Activated T-helper 2 cell treated with anti-CD3 and anti-CD28 coated beads, Interferon-gamma antibody, Interleukin-2, Interleukin-4, amounts not matched to agents 10 μg/mL and 5 μg/mL and 100 μg/mL, durations not matched to agents 14 hours and 24 hours and 36 hours (primary cell): Measurements from ENCODE around the gene AGPAT4. TPM values are rescaled to one million over a fixed set of nuclear protein-coding genes. Genes with fewer than 3 reads are reported as not detected.
"Not testable (repeated sequence)": the region's sequence is repeated elsewhere in the genome, so short reads cannot be mapped to it uniquely, and the experiment has no call there.

Experiments
- DNase-seq: peaks from one replicate; pipeline ENCODE4 v3.0.0; 2021; ENCODE audit warnings: low spot score
- H3K27ac Mint-ChIP-seq: one replicate; pipeline ENCODE4 v1.8.0; 2021; ENCODE audit warnings: mixed read lengths
- H3K27me3 Mint-ChIP-seq: one replicate; pipeline ENCODE4 v1.8.0; 2021; ENCODE audit warnings: low read depth, mixed read lengths
- H3K36me3 Mint-ChIP-seq: one replicate; pipeline ENCODE4 v1.8.0; 2021; ENCODE audit warnings: low read depth, mixed read lengths
- H3K4me1 Mint-ChIP-seq: one replicate; pipeline ENCODE4 v1.8.0; 2021; ENCODE audit warnings: low read depth, mixed read lengths
- H3K4me3 Mint-ChIP-seq: one replicate; pipeline ENCODE4 v1.8.0; 2021; ENCODE audit warnings: low read depth, mild to moderate bottlenecking, moderate library complexity, mixed read lengths
- H3K9me3 Mint-ChIP-seq: one replicate; pipeline ENCODE4 v1.8.0; 2021; ENCODE audit warnings: mixed read lengths
- intact Hi-C: fragments of 100-400 bp; cut with micrococcal nuclease; formaldehyde crosslinking; loops from one replicate; pipeline ENCODE4 v1.15.1; 2023
- total RNA-seq: library from RNA; stranded (reverse); gene quantifications from 2 replicates; pipeline ENCODE4 v1.2.3, GENCODE V29; 2022

The AGPAT4 gene
- total RNA-seq, 1 donor from 2014 or later = 7.3 TPM

GRCh38 chr6:161227004-161227960 lies 46.6 kb downstream of the AGPAT4 start:
- intact Hi-C loops = loop anchor here (5.0 kb wide), 3 partner anchors 100 to 235 kb away; partner anchors contain the start of gene MAP3K4
- Mint-ChIP-seq H3K9me3 (peaks cover 6% of the 10 kb centered on the region), H3K27ac (peak overlapping the region; percentile 87), H3K36me3 (peaks cover 26% of the 10 kb centered on the region), H3K4me3 (peak overlapping the region; percentile 19), H3K27me3 (no peaks in the 10 kb centered on the region), H3K4me1 (peaks cover 55% of the 10 kb centered on the region)
- DNase-seq = no peak

- intact Hi-C loops = loop anchor here (5.0 kb wide), 3 partner anchors 99 to 234 kb away; partner anchors contain the start of gene MAP3K4
- Mint-ChIP-seq H3K4me3 (peak overlapping the region; percentile 19), H3K27ac (peak overlapping the region; percentile 87), H3K9me3 (peaks cover 6% of the 10 kb centered on the region), H3K4me1 (peaks cover 55% of the 10 kb centered on the region), H3K27me3 (no peaks in the 10 kb centered on the region), H3K36me3 (peaks cover 21% of the 10 kb centered on the region)
- peak; percentile 39 for DNase-seq
These were observed 47.6 kb downstream of the AGPAT4 start for GRCh38 chr6:161226009-161226964.

- Mint-ChIP-seq H3K4me3 (peak overlapping the region; percentile 28), H3K4me1 (peaks cover 55% of the 10 kb centered on the region), H3K9me3 (peaks cover 6% of the 10 kb centered on the region), H3K27ac (peak overlapping the region; percentile 30), H3K27me3 (no peaks in the 10 kb centered on the region), H3K36me3 (peaks cover 18% of the 10 kb centered on the region)
- no peak for DNase-seq
- intact Hi-C loops = loop anchor here (5.0 kb wide), 3 partner anchors 98 to 233 kb away; partner anchors contain the start of gene MAP3K4
These were observed 48.2 kb downstream of the AGPAT4 start for GRCh38 chr6:161225681-161226008.

GRCh38 chr6:161224951-161225680 lies 48.7 kb downstream of the AGPAT4 start:
- not testable (repeated sequence) for DNase-seq, H3K9me3 Mint-ChIP-seq, H3K27me3 Mint-ChIP-seq
- Mint-ChIP-seq H3K4me3 (peak overlapping the region; percentile 28), H3K27ac (peak overlapping the region; percentile 30), H3K36me3 (peaks cover 18% of the 10 kb centered on the region), H3K4me1 (peaks cover 54% of the 10 kb centered on the region)
- intact Hi-C loops = loop anchor here (5.0 kb wide), 3 partner anchors 98 to 233 kb away; partner anchors contain the start of gene MAP3K4

GRCh38 chr6:161223646-161224045 lies 50.2 kb downstream of the AGPAT4 start:
- intact Hi-C loops = loop anchor here (2.0 kb wide), 1 partner anchor 13 kb away; no protein-coding TSS in a partner anchor
- H3K27me3 Mint-ChIP-seq = no peaks in the 10 kb centered on the region
- H3K9me3 Mint-ChIP-seq = peaks cover 6% of the 10 kb centered on the region
- peaks cover 18% of the 10 kb centered on the region for H3K36me3 Mint-ChIP-seq
- H3K4me1 Mint-ChIP-seq = peaks cover 43% of the 10 kb centered on the region
- no peak for DNase-seq
- no peak overlapping the region for H3K27ac Mint-ChIP-seq
- no peak overlapping the region for H3K4me3 Mint-ChIP-seq

GRCh38 chr6:161222706-161223234 lies 51.1 kb downstream of the AGPAT4 start:
- Mint-ChIP-seq H3K27me3 (no peaks in the 10 kb centered on the region), H3K36me3 (peaks cover 19% of the 10 kb centered on the region)

GRCh38 chr6:161220346-161220745 lies 53.5 kb downstream of the AGPAT4 start:
- no peak overlapping the region for H3K27ac Mint-ChIP-seq
- intact Hi-C loops = no loop called here
- peaks cover 15% of the 10 kb centered on the region for H3K4me1 Mint-ChIP-seq
- no peak for DNase-seq
- peaks cover 12% of the 10 kb centered on the region for H3K9me3 Mint-ChIP-seq
- H3K27me3 Mint-ChIP-seq = no peaks in the 10 kb centered on the region
- no peak overlapping the region for H3K4me3 Mint-ChIP-seq
- peaks cover 38% of the 10 kb centered on the region for H3K36me3 Mint-ChIP-seq

More at GRCh38 chr6:161222706-161223234, 51.1 kb downstream of the AGPAT4 start:
- intact Hi-C loops = loop anchor here (2.0 kb wide), 1 partner anchor 14 kb away; no protein-coding TSS in a partner anchor
- H3K4me1 Mint-ChIP-seq = peaks cover 37% of the 10 kb centered on the region
- no peak overlapping the region for H3K27ac Mint-ChIP-seq
- H3K4me3 Mint-ChIP-seq = no peak overlapping the region
- DNase-seq = no peak
- peaks cover 6% of the 10 kb centered on the region for H3K9me3 Mint-ChIP-seq

- DNase-seq = no peak
- Mint-ChIP-seq H3K36me3 (peaks cover 37% of the 10 kb centered on the region), H3K4me3 (no peak overlapping the region), H3K9me3 (peaks cover 11% of the 10 kb centered on the region), H3K27me3 (no peaks in the 10 kb centered on the region), H3K4me1 (peaks cover 8% of the 10 kb centered on the region), H3K27ac (no peak overlapping the region)
- intact Hi-C loops = no loop called here
These were observed 54.2 kb downstream of the AGPAT4 start for GRCh38 chr6:161219680-161220079.

GRCh38 chr6:161218222-161218621 lies 55.6 kb downstream of the AGPAT4 start:
- H3K27ac Mint-ChIP-seq = no peak overlapping the region
- H3K27me3 Mint-ChIP-seq = no peaks in the 10 kb centered on the region
- no peak for DNase-seq
- H3K4me1 Mint-ChIP-seq = no peaks in the 10 kb centered on the region
- H3K4me3 Mint-ChIP-seq = no peak overlapping the region
- peaks cover 37% of the 10 kb centered on the region for H3K36me3 Mint-ChIP-seq
- peaks cover 22% of the 10 kb centered on the region for H3K9me3 Mint-ChIP-seq
- intact Hi-C loops = no loop called here

GRCh38 chr6:161217628-161218027 lies 56.2 kb downstream of the AGPAT4 start:
- Mint-ChIP-seq H3K27ac (no peak overlapping the region), H3K36me3 (peaks cover 37% of the 10 kb centered on the region), H3K4me1 (no peaks in the 10 kb centered on the region), H3K27me3 (no peaks in the 10 kb centered on the region), H3K4me3 (no peak overlapping the region), H3K9me3 (peaks cover 22% of the 10 kb centered on the region)
- no peak for DNase-seq
- intact Hi-C loops = no loop called here

- H3K27ac Mint-ChIP-seq = no peak overlapping the region
- no peaks in the 10 kb centered on the region for H3K4me1 Mint-ChIP-seq
- H3K9me3 Mint-ChIP-seq = peaks cover 22% of the 10 kb centered on the region
- intact Hi-C loops = no loop called here
- no peak for DNase-seq
- no peak overlapping the region for H3K4me3 Mint-ChIP-seq
- no peaks in the 10 kb centered on the region for H3K27me3 Mint-ChIP-seq
- H3K36me3 Mint-ChIP-seq = peaks cover 37% of the 10 kb centered on the region
These were observed 57.1 kb downstream of the AGPAT4 start for GRCh38 chr6:161216616-161217205.
